HEK293 (cell line): ENCODE measurements around the gene HOXA10.

Source experiments
- IKZF3 ChIP-seq: fragments of 450-650 bp; IDR thresholded peaks from 2 replicates; pipeline ENCODE4 v1.5.0; 2018; ENCODE audit warnings: missing biosample characterization, mild to moderate bottlenecking, missing genetic modification characterization, moderate library complexity
- KLF9 ChIP-seq: fragments of 450-650 bp; formaldehyde crosslinking; IDR thresholded peaks from 2 replicates; pipeline ENCODE4 v1.5.1; 2016; ENCODE audit warnings: missing biosample characterization, missing genetic modification characterization, low read depth
- MYNN ChIP-seq: fragments of 450-650 bp; formaldehyde crosslinking; IDR thresholded peaks from 2 replicates; pipeline ENCODE4 v1.5.1; 2016; ENCODE audit warnings: missing biosample characterization, missing genetic modification characterization, borderline replicate concordance
- OVOL3 ChIP-seq: fragments of 450-650 bp; formaldehyde crosslinking; IDR thresholded peaks from 2 replicates; pipeline ENCODE4 v1.5.1; 2016; ENCODE audit warnings: missing biosample characterization, missing genetic modification characterization
- PRDM4 ChIP-seq: fragments of 450-650 bp; formaldehyde crosslinking; IDR thresholded peaks from 2 replicates; pipeline ENCODE4 v1.5.1; 2017; ENCODE audit warnings: missing biosample characterization, missing genetic modification characterization
- RBAK ChIP-seq: fragments of 450-650 bp; formaldehyde crosslinking; IDR thresholded peaks from 2 replicates; pipeline ENCODE4 v1.5.1; 2016; ENCODE audit warnings: missing biosample characterization, missing genetic modification characterization
- REPIN1 ChIP-seq: fragments of 450-650 bp; formaldehyde crosslinking; IDR thresholded peaks from 2 replicates; pipeline ENCODE4 v1.5.1; 2017; ENCODE audit warnings: missing biosample characterization, missing genetic modification characterization, low read depth
- SCRT1 ChIP-seq: fragments of 450-650 bp; formaldehyde crosslinking; IDR thresholded peaks from 2 replicates; pipeline ENCODE4 v1.5.1; 2016; ENCODE audit warnings: missing biosample characterization, missing genetic modification characterization, borderline replicate concordance
- SETDB1 ChIP-seq: IDR thresholded peaks from one replicate; pipeline ENCODE4 v1.6.1; 2017; ENCODE audit warnings: mild to moderate bottlenecking, low read length, moderate library complexity, mixed read lengths; ENCODE audit not compliant: insufficient read length
- ZBTB1 ChIP-seq: fragments of 450-650 bp; formaldehyde crosslinking; IDR thresholded peaks from 2 replicates; pipeline ENCODE4 v1.5.1; 2016; ENCODE audit warnings: missing biosample characterization, missing genetic modification characterization
- ZBTB8A ChIP-seq: fragments of 450-650 bp; formaldehyde crosslinking; IDR thresholded peaks from 2 replicates; pipeline ENCODE4 v1.5.1; 2016; ENCODE audit warnings: missing biosample characterization, missing genetic modification characterization
- ZFHX2 ChIP-seq: fragments of 450-650 bp; formaldehyde crosslinking; conservative IDR thresholded peaks from 2 replicates; pipeline ENCODE4 v1.5.1; 2016; ENCODE audit warnings: missing biosample characterization, missing genetic modification characterization
- ZNF10 ChIP-seq: fragments of 450-650 bp; formaldehyde crosslinking; IDR thresholded peaks from 2 replicates; pipeline ENCODE4 v1.5.1; 2017; ENCODE audit warnings: missing biosample characterization, missing genetic modification characterization
- ZNF274 ChIP-seq, 2 experiments: fragments of 200-500 bp in 1 of 2; fragments of 450-650 bp in 1 of 2; sonication (Bioruptor generic) in 1 of 2; formaldehyde crosslinking in 1 of 2; IDR thresholded peaks; 2 replicates each; pipeline versions ENCODE4 v1.5.1 to v1.6.1; 2014 to 2016; ENCODE audit warnings: borderline replicate concordance in 1 of 2, inconsistent platforms in 1 of 2, low read length in 1 of 2, missing biosample characterization in 1 of 2, missing genetic modification characterization in 1 of 2
- ZNF366 ChIP-seq: fragments of 450-650 bp; formaldehyde crosslinking; conservative IDR thresholded peaks from 2 replicates; pipeline ENCODE4 v1.5.1; 2016; ENCODE audit warnings: missing biosample characterization, missing genetic modification characterization
- ZNF433 ChIP-seq: fragments of 450-650 bp; formaldehyde crosslinking; IDR thresholded peaks from 2 replicates; pipeline ENCODE4 v1.5.1; 2016; ENCODE audit warnings: missing biosample characterization, missing genetic modification characterization, low read depth
- ZNF449 ChIP-seq: fragments of 450-650 bp; formaldehyde crosslinking; IDR thresholded peaks from 2 replicates; pipeline ENCODE4 v1.5.1; 2017; ENCODE audit warnings: missing biosample characterization, mild to moderate bottlenecking, missing genetic modification characterization, moderate library complexity
- ZNF48 ChIP-seq: fragments of 450-650 bp; formaldehyde crosslinking; IDR thresholded peaks from 2 replicates; pipeline ENCODE4 v1.5.1; 2016; ENCODE audit warnings: missing biosample characterization, missing genetic modification characterization
- ZNF560 ChIP-seq: fragments of 450-650 bp; formaldehyde crosslinking; IDR thresholded peaks from 2 replicates; pipeline ENCODE4 v1.5.1; 2017; ENCODE audit warnings: missing biosample characterization, missing genetic modification characterization, borderline replicate concordance
- ZNF621 ChIP-seq: fragments of 450-650 bp; formaldehyde crosslinking; IDR thresholded peaks from 2 replicates; pipeline ENCODE4 v1.5.1; 2017; ENCODE audit warnings: missing biosample characterization, missing genetic modification characterization
- ZNF623 ChIP-seq: fragments of 450-650 bp; formaldehyde crosslinking; IDR thresholded peaks from 2 replicates; pipeline ENCODE4 v1.5.1; 2016; ENCODE audit warnings: missing biosample characterization, missing genetic modification characterization
- ZNF624 ChIP-seq: fragments of 450-650 bp; formaldehyde crosslinking; IDR thresholded peaks from 2 replicates; pipeline ENCODE4 v1.5.1; 2017; ENCODE audit warnings: missing biosample characterization, missing genetic modification characterization
- ZNF626 ChIP-seq: fragments of 450-650 bp; sonication (Bioruptor Pico); formaldehyde crosslinking; IDR thresholded peaks from 2 replicates; pipeline ENCODE4 v1.5.1; 2018; ENCODE audit warnings: missing biosample characterization, missing genetic modification characterization, inconsistent platforms
- ZNF768 ChIP-seq: fragments of 450-650 bp; formaldehyde crosslinking; IDR thresholded peaks from 2 replicates; pipeline ENCODE4 v1.5.1; 2018; ENCODE audit warnings: missing biosample characterization, mild to moderate bottlenecking, missing genetic modification characterization
- ZNF837 ChIP-seq: fragments of 450-650 bp; formaldehyde crosslinking; IDR thresholded peaks from 2 replicates; pipeline ENCODE4 v1.5.1; 2016; ENCODE audit warnings: missing biosample characterization, missing genetic modification characterization
- TF ChIP-seq, protein P1 (sequence below): fragments of 450-650 bp; formaldehyde crosslinking; IDR thresholded peaks from 2 replicates; pipeline ENCODE4 v1.5.1; 2016; ENCODE audit warnings: missing biosample characterization, missing genetic modification characterization
- TF ChIP-seq, protein P2 (sequence below): fragments of 450-650 bp; formaldehyde crosslinking; conservative IDR thresholded peaks from 2 replicates; pipeline ENCODE4 v1.5.1; 2016; ENCODE audit warnings: low read depth, missing biosample characterization, missing genetic modification characterization
- TF ChIP-seq, protein P3 (sequence below): fragments of 450-650 bp; formaldehyde crosslinking; IDR thresholded peaks from 2 replicates; pipeline ENCODE4 v1.5.1; 2017; ENCODE audit warnings: missing biosample characterization, missing genetic modification characterization

The HOXA10 gene

GRCh38 chr7:27130540-27131389 is 43.4 kb downstream of the HOXA10 start, which contains the start of gene HOXA4 (continued):
- TF ChIP-seq, protein P1, sequence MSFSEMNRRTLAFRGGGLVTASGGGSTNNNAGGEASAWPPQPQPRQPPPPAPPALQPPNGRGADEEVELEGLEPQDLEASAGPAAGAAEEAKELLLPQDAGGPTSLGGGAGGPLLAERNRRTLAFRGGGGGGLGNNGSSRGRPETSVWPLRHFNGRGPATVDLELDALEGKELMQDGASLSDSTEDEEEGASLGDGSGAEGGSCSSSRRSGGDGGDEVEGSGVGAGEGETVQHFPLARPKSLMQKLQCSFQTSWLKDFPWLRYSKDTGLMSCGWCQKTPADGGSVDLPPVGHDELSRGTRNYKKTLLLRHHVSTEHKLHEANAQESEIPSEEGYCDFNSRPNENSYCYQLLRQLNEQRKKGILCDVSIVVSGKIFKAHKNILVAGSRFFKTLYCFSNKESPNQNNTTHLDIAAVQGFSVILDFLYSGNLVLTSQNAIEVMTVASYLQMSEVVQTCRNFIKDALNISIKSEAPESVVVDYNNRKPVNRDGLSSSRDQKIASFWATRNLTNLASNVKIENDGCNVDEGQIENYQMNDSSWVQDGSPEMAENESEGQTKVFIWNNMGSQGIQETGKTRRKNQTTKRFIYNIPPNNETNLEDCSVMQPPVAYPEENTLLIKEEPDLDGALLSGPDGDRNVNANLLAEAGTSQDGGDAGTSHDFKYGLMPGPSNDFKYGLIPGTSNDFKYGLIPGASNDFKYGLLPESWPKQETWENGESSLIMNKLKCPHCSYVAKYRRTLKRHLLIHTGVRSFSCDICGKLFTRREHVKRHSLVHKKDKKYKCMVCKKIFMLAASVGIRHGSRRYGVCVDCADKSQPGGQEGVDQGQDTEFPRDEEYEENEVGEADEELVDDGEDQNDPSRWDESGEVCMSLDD (tag by site-specific recombination), result peak; percentile 96
- TF ChIP-seq ZNF366 (tag by site-specific recombination) (no peak), SETDB1 (no peak), ZBTB1 (tag by site-specific recombination) (peak; percentile 64; the same call in 1 of the 2 replicates), ZNF48 (tag by site-specific recombination) (no peak), ZFHX2 (tag by site-specific recombination) (peak; percentile 35; the same call in 1 of the 2 replicates), ZNF274 (IDR thresholded peaks at IDR 0.05; ENCODE audit: low read length) (no peak), ZNF274 (tag by site-specific recombination; IDR thresholded peaks at IDR 0.05; ENCODE audit: borderline replicate concordance) (no peak), IKZF3 (tag by site-specific recombination) (peak; percentile 68; the same call in 1 of the 2 replicates), ZNF768 (no peak), ZNF433 (no peak), RBAK (no peak), REPIN1 (tag by site-specific recombination) (no peak), ZNF10 (tag by site-specific recombination) (0 out of 2 replicates have a peak, but pooled peaks have one; percentile 19), OVOL3 (tag by site-specific recombination) (no peak), ZBTB8A (tag by site-specific recombination) (peak; percentile 98), PRDM4 (tag by site-specific recombination) (peak; percentile 22; the same call in 1 of the 2 replicates), ZNF449 (tag by site-specific recombination) (no peak), KLF9 (tag by site-specific recombination) (peak; percentile 68), ZNF837 (no peak), ZNF626 (tag by site-specific recombination) (no peak), ZNF624 (tag by site-specific recombination) (no peak), ZNF621 (tag by site-specific recombination) (no peak), ZNF623 (no peak), MYNN (no peak), SCRT1 (tag by site-specific recombination) (no peak), ZNF560 (no peak)
- TF ChIP-seq, protein P2, sequence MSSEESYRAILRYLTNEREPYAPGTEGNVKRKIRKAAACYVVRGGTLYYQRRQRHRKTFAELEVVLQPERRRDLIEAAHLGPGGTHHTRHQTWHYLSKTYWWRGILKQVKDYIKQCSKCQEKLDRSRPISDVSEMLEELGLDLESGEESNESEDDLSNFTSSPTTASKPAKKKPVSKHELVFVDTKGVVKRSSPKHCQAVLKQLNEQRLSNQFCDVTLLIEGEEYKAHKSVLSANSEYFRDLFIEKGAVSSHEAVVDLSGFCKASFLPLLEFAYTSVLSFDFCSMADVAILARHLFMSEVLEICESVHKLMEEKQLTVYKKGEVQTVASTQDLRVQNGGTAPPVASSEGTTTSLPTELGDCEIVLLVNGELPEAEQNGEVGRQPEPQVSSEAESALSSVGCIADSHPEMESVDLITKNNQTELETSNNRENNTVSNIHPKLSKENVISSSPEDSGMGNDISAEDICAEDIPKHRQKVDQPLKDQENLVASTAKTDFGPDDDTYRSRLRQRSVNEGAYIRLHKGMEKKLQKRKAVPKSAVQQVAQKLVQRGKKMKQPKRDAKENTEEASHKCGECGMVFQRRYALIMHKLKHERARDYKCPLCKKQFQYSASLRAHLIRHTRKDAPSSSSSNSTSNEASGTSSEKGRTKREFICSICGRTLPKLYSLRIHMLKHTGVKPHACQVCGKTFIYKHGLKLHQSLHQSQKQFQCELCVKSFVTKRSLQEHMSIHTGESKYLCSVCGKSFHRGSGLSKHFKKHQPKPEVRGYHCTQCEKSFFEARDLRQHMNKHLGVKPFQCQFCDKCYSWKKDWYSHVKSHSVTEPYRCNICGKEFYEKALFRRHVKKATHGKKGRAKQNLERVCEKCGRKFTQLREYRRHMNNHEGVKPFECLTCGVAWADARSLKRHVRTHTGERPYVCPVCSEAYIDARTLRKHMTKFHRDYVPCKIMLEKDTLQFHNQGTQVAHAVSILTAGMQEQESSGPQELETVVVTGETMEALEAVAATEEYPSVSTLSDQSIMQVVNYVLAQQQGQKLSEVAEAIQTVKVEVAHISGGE (tag by site-specific recombination), result peak; percentile 73
- TF ChIP-seq, protein P3, sequence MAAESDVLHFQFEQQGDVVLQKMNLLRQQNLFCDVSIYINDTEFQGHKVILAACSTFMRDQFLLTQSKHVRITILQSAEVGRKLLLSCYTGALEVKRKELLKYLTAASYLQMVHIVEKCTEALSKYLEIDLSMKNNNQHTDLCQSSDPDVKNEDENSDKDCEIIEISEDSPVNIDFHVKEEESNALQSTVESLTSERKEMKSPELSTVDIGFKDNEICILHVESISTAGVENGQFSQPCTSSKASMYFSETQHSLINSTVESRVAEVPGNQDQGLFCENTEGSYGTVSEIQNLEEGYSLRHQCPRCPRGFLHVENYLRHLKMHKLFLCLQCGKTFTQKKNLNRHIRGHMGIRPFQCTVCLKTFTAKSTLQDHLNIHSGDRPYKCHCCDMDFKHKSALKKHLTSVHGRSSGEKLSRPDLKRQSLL, result 0 out of 2 replicates have a peak, but pooled peaks have one; percentile 28
